Skin epidermis (tissue), 12 donors: ENCODE measurements around the gene ESM1.
"Not testable (repeated sequence)": the region's sequence is repeated elsewhere in the genome, so short reads cannot be mapped to it uniquely, and the experiment has no call there.

ENCODE experiments used
- H3K27ac ChIP-seq, 21 experiments: fragments of 200-600 bp; sonication (generic) in 11 of 21; one replicate each; pipeline ENCODE4 v1.5.0; 2020; ENCODE audit warnings: mild to moderate bottlenecking in 3 of 21, inconsistent platforms in 2 of 21, moderate library complexity in 2 of 21
- H3K4me3 ChIP-seq, 7 experiments: fragments of 200-600 bp; sonication (generic) in 2 of 7; one replicate each; pipeline ENCODE4 v1.5.0; 2020; ENCODE audit warnings: inconsistent platforms in 2 of 7, mild to moderate bottlenecking in 2 of 7, moderate library complexity in 1 of 7

ESM1 gene, protein sequence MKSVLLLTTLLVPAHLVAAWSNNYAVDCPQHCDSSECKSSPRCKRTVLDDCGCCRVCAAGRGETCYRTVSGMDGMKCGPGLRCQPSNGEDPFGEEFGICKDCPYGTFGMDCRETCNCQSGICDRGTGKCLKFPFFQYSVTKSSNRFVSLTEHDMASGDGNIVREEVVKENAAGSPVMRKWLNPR

DNA sequence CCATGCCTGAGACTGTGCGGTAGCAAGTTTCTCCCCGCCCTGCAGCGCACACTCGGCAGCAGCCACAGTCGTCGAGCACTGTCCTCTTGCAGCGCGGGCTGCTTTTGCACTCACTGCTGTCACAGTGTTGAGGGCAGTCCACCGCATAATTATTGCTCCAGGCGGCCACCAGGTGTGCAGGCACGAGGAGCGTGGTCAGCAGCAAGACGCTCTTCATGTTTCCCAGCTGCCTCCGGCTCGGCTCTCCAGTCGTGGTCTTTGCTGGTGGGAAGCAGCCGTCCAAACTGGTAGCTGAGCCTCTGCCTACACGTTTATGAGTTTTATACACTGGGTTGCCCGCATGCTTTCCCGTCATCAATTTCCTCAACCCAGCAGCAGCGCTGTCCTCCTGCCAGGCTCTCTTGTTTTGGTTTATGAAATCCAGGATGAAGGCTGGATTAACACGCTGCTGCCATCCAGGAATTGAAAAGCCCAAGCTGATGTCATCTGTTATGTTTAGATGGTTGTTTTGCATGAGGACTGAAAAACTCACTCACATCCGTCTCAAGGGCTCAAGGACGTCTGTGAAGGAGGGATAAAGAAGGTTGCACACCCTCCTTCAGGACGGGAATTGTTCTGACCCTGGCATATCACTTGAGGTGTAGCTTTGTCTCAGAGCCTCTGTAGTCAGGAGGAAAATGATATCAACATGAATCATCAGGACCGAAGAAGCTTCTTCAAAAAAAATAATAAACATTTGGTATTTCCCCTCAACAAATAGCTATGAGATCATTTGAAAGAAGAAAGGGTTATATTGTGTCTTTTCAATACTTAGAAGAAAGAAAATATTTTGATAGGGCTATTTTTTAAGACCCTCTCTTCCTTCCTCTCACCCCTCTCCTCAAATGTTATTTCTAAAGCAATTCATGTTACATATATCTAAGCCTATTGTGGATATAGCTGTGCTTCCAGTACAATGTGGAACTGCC, at the start of gene ESM1:
TSS of gene ESM1 (minus strand) at position 293 of the 968 bp plus-strand sequence. CDS start at position 217, 76 bp downstream.
- peak within 1 kb of the TSS in 1 of 7 experiments; percentile 12 for H3K4me3 ChIP-seq
- peak within 1 kb of the TSS in 1 of 21 experiments; percentile 34 for H3K27ac ChIP-seq

- Histone ChIP-seq H3K4me3 (no peak overlapping the region), H3K27ac (no peak overlapping the region)
Measured at GRCh38 chr5:55033568-55033967, 48.2 kb upstream of the ESM1 start.

GRCh38 chr5:55031492-55031891, 46.1 kb upstream of the ESM1 start:
- no peak overlapping the region for H3K27ac ChIP-seq
- H3K4me3 ChIP-seq = no peak overlapping the region

DNA sequence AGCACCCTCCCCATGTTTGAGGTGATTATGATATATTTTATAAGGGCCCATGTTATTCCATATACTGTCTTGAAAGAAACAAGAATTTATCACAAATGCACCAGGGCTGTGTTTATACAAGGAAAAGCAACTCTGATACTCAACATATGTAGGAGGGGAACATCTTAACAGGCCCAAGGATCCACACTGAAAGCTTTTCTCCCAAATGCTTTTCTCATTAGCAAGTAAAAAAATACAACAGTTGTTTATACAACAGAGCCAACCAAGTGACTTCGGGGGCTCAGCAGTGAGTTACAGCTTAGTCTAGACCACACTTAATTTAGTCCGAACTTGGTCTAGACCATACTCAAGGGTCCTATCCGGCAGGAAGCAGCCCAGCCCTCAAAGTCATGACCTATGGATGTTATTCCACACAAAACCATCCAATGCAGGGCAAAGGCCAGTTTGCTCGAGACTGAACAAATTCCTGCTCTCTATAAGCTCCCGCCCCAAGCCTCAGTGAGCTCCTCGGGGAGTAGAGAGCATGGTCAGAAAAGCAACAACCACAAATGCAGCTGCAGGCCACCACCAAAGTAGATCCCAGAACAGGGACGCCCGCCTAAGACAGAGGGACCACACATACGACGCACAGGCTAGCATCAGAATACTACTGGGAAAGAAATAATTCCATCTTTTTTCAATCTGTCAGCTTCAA, 45.4 kb upstream of the ESM1 start:
- no peak overlapping the region for H3K27ac ChIP-seq
- no peak overlapping the region for H3K4me3 ChIP-seq

DNA sequence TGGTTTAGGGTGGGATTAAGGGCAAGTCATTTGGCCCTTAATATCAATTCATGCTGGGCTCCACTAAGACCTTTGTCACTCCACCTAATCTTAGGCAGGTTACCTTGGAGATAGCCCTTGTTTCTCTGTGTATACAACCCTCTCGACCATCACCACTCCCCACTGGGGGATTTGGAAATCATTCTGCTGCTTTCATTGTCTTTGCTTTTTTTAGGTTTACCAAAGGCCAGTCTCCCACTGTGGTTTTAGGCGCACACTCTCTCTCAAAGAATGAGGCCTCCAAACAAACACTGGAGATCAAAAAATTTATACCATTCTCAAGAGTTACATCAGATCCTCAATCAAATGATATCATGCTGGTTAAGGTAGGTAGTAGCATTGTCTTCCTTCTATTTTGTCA, 44.8 kb upstream of the ESM1 start:
- H3K27ac ChIP-seq = no peak overlapping the region
- H3K4me3 ChIP-seq = no peak overlapping the region

DNA sequence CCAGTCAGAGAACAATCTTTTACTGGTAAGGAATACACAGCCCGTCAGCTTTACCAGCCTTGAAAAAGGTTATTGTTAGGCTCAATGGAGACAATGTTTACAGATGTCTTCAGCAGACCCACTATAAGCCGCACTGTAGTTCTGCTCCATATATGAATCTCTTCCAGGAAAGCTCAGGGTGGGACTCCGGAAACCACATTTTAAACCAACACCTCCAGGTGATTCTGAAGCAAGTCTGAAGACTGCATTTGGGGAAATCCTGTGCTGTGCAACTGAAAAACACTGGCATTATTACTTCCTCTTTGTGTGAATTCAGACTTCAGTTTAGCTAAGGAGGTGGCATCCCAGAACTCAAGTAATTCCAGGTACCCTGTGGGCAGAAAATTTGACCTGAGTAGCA, 42.2 kb upstream of the ESM1 start:
- Histone ChIP-seq H3K4me3 (no peak overlapping the region), H3K27ac (peak overlapping the region in 2 of 21 experiments; percentile 13 to 56)

GRCh38 chr5:55022450-55022849, 37.1 kb upstream of the ESM1 start:
- Histone ChIP-seq H3K4me3 (no peak overlapping the region), H3K27ac (peak overlapping the region in 1 of 21 experiments; percentile 56)

DNA sequence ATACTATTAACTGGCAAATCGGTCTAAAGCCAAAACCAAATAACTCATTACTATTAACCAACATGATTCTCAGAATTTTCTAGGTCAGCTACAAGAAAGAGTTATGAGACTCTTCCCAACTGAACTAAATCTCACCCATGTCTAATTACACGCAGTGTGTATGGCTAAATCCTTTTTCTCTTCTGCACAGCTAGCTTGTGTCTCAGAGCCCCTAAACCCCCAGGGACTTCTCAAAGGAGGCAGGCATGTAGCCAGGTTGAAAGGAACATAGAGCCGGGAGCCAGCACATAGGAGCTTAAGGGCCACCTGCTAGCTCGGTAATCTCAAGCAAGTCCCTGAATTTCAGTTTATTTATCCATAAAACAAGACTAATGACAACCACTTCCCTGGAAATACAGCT, 36.4 kb upstream of the ESM1 start:
- Histone ChIP-seq H3K27ac (peak overlapping the region in 1 of 21 experiments; percentile 61), H3K4me3 (no peak overlapping the region)

DNA sequence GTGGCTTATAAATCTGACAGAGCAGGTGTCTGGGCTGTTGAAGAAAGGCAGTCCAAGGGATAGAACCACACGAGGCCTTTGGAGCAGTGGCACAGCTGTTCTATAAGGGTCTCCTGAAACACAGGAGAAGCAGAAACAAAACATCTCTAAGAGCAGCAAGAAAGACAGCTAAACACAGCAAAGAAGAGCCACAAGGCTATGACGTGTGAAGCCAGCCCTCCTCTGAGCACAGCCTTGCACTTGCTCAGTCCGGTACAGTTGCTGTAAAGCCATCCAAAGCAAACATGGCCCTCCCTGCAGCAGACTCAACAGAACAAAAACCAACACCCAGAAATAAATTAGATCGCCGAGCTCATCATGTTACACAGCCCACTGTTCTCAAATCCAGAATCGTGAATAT, 36.0 kb upstream of the ESM1 start:
- no peak overlapping the region for H3K4me3 ChIP-seq
- H3K27ac ChIP-seq = peak overlapping the region in 1 of 21 experiments; percentile 61

DNA sequence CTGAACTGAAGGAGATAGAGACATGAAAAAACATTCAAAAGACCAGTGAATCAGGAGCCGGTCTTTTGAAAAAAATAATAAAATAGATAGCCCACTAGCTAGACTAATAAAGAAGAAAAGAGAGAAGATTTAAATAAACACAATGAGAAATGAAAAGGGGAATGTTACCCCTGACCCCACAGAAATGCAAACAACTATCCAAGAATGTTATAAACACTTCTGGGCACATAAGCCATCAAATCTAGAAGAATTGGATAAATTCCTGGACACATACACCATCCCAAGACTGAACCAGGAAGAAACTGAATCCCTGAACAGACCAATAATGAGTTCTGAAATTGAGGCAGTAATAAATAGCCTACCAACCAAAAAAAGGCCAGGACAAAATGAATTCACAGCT, 24.8 kb upstream of the ESM1 start:
- not testable (repeated sequence) for H3K4me3 ChIP-seq, H3K27ac ChIP-seq

DNA sequence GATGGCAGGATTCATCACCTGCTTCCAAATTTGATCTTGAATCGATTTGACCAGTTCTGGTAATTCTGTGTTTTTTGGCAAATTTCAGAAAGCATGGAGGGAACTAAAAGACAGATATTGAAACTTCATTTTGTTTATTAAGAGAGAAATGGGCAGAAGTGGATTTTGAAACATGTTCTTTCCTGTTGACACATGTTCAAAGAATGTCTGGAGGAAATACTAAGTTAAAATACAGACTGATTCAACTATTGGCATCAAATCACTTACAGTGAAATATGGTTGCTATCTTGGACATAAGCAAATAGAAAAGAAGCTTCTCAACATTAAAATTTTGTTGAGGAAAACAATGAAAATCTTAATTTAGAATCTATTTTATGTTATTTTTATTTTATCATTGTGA, 19.3 kb upstream of the ESM1 start:
- H3K27ac ChIP-seq = no peak overlapping the region
- H3K4me3 ChIP-seq = no peak overlapping the region

- H3K4me3 ChIP-seq = no peak overlapping the region
- H3K27ac ChIP-seq = no peak overlapping the region
Measured at GRCh38 chr5:55003432-55004065, 18.2 kb upstream of the ESM1 start.

DNA sequence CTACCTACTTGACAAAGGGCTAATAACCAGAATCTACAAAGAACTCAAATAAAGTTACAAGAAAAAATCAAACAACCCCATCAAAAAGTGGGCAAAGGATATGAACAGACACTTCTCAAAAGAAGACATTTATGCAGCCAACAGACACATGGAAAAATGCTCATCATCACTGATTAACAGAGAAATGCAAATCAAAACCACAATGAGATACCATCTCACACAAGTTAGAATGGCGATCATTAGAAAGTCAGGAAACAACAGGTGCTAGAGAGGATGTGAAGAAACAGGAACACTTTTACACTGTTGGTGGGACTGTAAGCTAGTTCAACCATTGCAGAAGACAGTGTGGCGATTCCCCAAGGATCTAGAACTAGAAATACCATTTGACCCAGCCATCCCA, 16.8 kb upstream of the ESM1 start:
- H3K27ac ChIP-seq, H3K4me3 ChIP-seq: not testable (repeated sequence)

DNA sequence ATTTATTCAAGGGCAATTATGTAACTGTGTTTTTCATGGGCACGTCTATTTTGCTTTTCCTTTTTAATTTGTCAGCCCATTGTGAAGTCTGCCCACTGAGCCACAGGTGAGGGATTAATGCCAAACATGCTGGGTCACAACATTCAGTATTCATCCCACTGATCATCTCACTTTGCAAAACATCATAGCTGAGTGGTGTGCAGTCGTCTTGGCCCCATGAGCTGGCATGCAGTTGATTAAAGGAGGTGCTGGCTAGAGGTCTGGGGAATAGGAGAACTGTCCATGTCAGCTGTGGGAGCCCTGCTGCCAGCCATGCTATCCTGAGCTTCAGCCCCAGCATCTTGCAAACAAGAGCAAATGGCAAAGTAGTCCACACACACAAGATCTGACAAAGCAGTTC, 11.7 kb upstream of the ESM1 start:
- Histone ChIP-seq H3K27ac (no peak overlapping the region), H3K4me3 (no peak overlapping the region)

- Histone ChIP-seq H3K4me3 (no peak overlapping the region), H3K27ac (no peak overlapping the region)
Measured at GRCh38 chr5:54996466-54996865, 11.1 kb upstream of the ESM1 start.

- Histone ChIP-seq H3K4me3 (no peak overlapping the region), H3K27ac (no peak overlapping the region)
Measured at GRCh38 chr5:54995168-54995567, 9.8 kb upstream of the ESM1 start.

GRCh38 chr5:54994628-54995027, 9.2 kb upstream of the ESM1 start:
- Histone ChIP-seq H3K27ac (no peak overlapping the region), H3K4me3 (no peak overlapping the region)

GRCh38 chr5:54993318-54993717, 7.9 kb upstream of the ESM1 start:
- Histone ChIP-seq H3K27ac (no peak overlapping the region), H3K4me3 (no peak overlapping the region)

DNA sequence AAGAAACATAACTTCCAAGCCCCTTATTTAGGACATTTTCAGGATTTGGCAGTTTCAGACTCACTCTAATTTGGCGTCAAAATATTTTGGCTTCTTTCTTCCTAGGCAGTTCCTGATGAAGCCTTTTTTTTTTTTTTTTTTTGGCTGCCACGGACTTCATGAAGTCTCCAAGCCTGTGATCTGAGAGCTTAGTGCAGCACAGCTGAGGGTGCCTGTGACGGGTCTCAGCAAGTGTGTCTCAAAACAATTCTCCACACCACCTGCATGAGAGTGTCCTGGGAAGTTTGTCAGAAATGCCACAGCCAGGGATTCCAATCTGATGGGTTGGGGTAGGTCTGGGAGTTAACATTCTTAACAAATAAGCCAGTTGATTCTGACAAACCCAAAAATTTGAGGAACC, 6.0 kb upstream of the ESM1 start:
- no peak overlapping the region for H3K4me3 ChIP-seq
- no peak overlapping the region for H3K27ac ChIP-seq

DNA sequence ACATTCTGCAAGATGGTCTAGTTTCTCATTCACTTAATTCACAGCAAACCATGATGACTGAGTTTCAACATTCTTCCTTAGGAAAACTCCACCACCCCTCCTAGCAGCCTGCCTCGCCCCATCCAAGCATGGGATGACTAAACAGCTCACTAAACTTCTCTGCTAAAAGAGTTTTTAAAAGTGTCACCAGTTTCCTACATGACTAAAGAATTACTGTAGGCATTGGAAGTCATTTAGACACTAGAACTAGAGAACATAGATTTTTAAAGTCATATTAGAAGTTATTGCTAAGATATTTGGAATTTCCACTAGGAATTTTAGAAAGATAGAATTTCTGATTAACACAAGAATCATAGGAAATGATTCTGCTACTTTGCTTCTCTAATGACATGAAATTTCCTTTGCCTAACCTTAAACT, 5.5 kb upstream of the ESM1 start:
- H3K4me3 ChIP-seq = no peak overlapping the region
- H3K27ac ChIP-seq = no peak overlapping the region
